GM12872 (cell line): ENCODE results near the gene SMOC1.

Experiments used
- CTCF ChIP-seq: IDR thresholded peaks from 3 replicates; pipeline ENCODE4 v1.5.1; 2011; ENCODE audit warnings: low read depth, mild to moderate bottlenecking, low read length, moderate library complexity; ENCODE audit not compliant: insufficient read depth

The SMOC1 gene

GRCh38 chr14:70052990-70053389 lies 173.8 kb downstream of the SMOC1 start:
- TF ChIP-seq CTCF: no peak

- no peak for TF ChIP-seq CTCF
Observed at GRCh38 chr14:70057519-70058136, 178.4 kb downstream of the SMOC1 start.

- no peak for TF ChIP-seq CTCF
Observed at GRCh38 chr14:70059545-70059944, 180.3 kb downstream of the SMOC1 start.

GRCh38 chr14:70061108-70061507 lies 181.9 kb downstream of the SMOC1 start:
- TF ChIP-seq CTCF: no peak

GRCh38 chr14:70064136-70064865 lies 185.1 kb downstream of the SMOC1 start:
- TF ChIP-seq CTCF: no peak

- TF ChIP-seq CTCF: no peak
Observed at GRCh38 chr14:70067810-70068209, 188.6 kb downstream of the SMOC1 start.

GRCh38 chr14:70069186-70069585 lies 190.0 kb downstream of the SMOC1 start:
- TF ChIP-seq CTCF: no peak
